GM10248 (cell line): ENCODE results near the gene PROK1.

Source experiments
- CTCF ChIA-PET: fragments of 300-600 bp; sonication (Branson Sonifier 250); formaldehyde crosslinking; extraction: SDS; loops from one replicate; lab custom pipeline; 2021; ENCODE audit warnings: antibody characterized with exemption; lab: Yijun Ruan, JAX
- POLR2A ChIA-PET: fragments of 350-650 bp; sonication (Branson Sonifier 250); formaldehyde crosslinking; extraction: SDS; loops from one replicate; lab custom pipeline; 2020; ENCODE audit warnings: antibody characterized with exemption; lab: Yijun Ruan, JAX
- DNase-seq: peaks from one replicate; pipeline ENCODE4 v3.0.0; 2012; ENCODE audit errors: extremely low spot score
- TF ChIP-seq, protein P1 (sequence below): IDR thresholded peaks from 2 replicates; pipeline ENCODE4 v1.5.1; 2012; ENCODE audit warnings: mild to moderate bottlenecking, low read depth; ENCODE audit errors: extremely low read depth, missing control alignments, control extremely low read depth

The PROK1 gene

DNA sequence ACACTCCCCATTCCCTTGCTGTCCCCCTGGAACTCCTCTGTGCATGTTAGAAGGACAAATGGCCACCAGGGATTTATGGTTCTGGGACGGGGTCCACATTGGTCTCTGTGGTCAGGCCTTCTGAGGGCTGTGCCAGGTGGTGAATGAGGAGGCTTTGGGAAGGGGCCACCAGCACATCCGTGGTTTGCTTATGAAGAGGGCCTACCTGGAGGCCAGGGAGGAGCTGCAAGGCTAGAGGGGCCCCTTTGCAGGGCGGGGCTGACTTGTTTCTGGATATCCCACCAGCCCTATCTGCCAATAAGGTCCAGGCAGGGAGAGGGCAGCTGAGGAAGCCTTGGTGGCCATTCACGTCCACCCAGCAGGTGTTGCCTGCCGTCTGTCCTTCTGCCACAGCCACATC lies 43.1 kb downstream of the PROK1 start:
- POLR2A ChIA-PET: no interaction called here
- DNase-seq: no peak
- CTCF ChIA-PET: interaction anchor here (4.0 to 9.3 kb wide), 5 partner anchors 8 to 292 kb away, joined by 22 to 117 read pairs (median 107); partner anchors contain the start of genes KCNC4 and LAMTOR5
- TF ChIP-seq, protein P1, sequence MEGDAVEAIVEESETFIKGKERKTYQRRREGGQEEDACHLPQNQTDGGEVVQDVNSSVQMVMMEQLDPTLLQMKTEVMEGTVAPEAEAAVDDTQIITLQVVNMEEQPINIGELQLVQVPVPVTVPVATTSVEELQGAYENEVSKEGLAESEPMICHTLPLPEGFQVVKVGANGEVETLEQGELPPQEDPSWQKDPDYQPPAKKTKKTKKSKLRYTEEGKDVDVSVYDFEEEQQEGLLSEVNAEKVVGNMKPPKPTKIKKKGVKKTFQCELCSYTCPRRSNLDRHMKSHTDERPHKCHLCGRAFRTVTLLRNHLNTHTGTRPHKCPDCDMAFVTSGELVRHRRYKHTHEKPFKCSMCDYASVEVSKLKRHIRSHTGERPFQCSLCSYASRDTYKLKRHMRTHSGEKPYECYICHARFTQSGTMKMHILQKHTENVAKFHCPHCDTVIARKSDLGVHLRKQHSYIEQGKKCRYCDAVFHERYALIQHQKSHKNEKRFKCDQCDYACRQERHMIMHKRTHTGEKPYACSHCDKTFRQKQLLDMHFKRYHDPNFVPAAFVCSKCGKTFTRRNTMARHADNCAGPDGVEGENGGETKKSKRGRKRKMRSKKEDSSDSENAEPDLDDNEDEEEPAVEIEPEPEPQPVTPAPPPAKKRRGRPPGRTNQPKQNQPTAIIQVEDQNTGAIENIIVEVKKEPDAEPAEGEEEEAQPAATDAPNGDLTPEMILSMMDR: no peak

DNA sequence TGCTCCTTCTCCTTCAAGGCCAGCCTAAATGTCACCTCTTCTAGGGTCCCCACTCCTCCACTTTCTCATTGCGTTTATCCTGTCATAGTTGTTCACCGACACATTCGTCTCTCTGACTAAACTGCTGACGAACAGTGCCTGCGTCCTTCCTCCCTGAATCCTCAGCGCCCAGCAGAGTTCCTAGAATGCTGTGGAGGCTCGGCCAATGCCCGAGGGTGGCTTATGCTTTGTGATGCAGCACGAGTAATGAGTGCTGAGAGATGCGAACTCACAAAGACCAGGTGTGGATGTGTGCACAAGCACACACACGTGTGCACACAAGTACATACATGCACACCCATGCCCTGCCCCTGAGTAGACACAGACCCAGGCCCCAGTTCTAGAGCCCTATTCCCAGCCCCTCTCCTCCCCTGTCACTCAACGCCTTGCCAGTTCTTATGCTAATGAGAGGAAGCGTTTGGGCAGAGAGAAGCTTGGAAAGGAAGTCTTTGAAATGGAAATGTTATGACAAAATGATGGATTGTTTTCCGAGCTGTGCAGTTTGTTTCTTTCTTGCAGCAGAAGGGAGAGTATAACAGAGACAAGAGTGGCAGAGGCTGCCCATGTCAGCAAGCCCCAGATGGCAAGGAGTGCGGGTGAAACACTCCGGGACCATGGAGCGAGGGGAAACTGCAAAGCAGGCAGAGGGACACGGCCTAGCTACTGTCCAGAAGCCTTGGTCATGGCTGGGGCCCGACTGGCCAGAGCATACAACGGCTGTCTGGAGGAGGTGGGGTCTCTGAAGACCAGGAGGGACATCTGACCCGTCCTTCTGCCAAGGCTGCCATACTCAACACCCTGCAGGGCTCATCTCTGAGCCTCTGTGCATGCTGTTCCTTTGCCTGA lies 43.8 kb downstream of the PROK1 start:
- ChIA-PET CTCF (interaction anchor here (0.6 to 9.3 kb wide), 41 partner anchors 8 to 404 kb away, joined by 3 to 117 read pairs (median 9); partner anchors contain the start of genes KCNA10, KCNC4, LAMTOR5 and PROK1), POLR2A (interaction anchor here (0.7 kb wide), 1 partner anchor 155 kb away, joined by 3 read pairs; no protein-coding TSS in a partner anchor)
- DNase-seq: no peak
- TF ChIP-seq, protein P1: no peak

DNA sequence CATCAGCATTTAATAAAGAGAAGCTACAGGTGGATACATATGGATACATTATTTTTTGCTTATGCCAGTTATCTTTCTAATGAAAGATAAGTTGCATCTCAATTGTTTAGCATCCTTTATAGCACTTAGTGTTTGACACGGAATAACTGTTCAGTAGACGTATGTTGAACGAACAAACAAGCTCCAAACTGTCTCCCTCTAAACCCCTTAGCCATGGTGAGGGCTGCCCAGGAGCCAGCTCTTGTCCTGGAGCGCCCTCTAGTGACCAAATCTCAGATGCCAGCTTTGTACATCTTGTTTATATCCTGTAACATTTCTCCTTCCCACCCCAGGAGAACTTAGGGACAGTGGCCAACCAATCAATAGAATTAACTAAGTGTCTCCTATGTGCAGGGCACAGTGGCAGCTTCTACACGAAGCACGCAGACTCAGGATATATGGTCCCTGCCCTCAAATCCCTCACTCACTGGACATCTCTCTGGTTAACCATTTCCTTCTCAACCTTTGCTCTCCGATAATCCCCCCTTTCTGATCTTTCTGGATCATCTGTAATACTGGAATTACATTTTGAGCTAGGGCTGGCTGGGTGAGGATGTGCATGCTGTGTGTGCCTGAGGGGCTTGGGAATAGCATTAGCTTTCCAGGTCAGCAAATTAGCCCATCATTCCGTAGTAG lies 45.1 kb downstream of the PROK1 start:
- CTCF ChIA-PET: interaction anchor here (0.6 to 9.3 kb wide), 101 partner anchors 9 to 667 kb away, joined by 3 to 117 read pairs (median 5); partner anchors contain the start of genes AHCYL1, KCNA10, KCNC4 and LAMTOR5
- DNase-seq: peak; percentile 83
- TF ChIP-seq, protein P1: peak; percentile 94
- POLR2A ChIA-PET: no interaction called here

DNA sequence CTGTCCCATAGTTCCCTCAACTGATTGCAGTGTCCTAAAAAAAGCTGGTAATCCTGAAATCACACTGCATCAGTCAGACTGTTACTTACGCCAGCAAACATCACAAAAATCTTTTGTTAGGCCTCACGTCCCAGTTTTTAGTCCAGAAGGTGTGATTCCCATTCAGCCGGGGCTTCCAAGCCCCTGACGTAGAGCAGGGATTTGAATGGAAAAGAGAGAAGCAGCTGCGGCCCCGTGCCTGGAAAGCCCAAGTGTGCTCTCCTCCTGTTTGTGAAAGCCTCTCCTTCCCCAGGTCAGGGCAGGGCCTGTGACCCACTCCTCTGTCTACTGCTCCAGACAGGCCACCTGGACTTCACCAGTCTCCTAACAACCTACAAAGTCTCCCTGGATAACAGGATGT lies 47.3 kb downstream of the PROK1 start:
- TF ChIP-seq, protein P1: no peak
- DNase-seq: no peak
- ChIA-PET CTCF (interaction anchor here (1.1 to 9.3 kb wide), 10 partner anchors 8 to 296 kb away, joined by 3 to 117 read pairs (median 34); partner anchors contain the start of genes KCNC4, LAMTOR5 and PROK1), POLR2A (no interaction called here)

DNA sequence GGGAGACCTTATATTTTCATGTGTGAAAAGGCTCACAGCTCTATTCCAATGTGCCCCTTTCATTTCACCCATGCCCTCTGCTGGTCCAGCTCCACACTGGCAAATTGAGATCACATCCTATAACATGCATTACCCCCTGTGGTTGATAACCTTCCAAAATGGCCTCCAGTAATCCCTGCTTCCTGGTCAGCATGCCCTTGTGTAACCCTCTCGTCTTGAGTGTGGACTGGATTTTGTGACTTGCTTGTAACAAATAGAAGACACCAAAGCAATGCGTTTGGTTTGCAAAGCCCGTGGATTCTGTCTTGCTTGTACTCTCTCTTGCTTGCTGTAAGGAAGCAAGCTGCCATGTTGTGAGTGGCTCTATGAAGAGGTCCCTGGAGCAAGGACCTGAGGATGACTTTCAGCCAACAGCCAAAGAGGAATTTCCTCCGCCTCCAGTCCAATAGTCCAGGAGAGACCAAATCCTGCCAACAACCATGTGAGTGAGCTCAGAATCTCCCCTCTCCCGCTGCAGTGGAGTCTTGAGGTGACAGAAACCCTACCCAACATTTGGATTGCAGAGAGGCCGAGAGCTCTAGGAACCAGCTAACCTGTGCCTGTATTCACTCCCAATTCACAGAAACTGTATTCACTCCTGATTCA lies 50.7 kb downstream of the PROK1 start:
- POLR2A ChIA-PET: no interaction called here
- CTCF ChIA-PET: interaction anchor here (1.5 to 2.6 kb wide), 2 partner anchors 41 to 299 kb away, joined by 3 to 12 read pairs; no protein-coding TSS in a partner anchor
- TF ChIP-seq, protein P1: no peak
- DNase-seq: no peak
